Ammon's horn (tissue), 1 donor: Measurements from ENCODE around the gene IFT122.
"Not testable (repeated sequence)": the region's sequence is repeated elsewhere in the genome, so short reads cannot be mapped to it uniquely, and the experiment has no call there.

Experiments used
- DNase-seq: peaks from one replicate; pipeline ENCODE4 v3.0.0-alpha.2; 2016; ENCODE audit warnings: low spot score

Gene IFT122

GRCh38 chr3:129439817-129440617, at the start of gene IFT122, which contains the start of gene MBD4:
Gene IFT122, plus strand, starts transcription at chr3:129440224. Its CDS starts 107 bp downstream, at chr3:129440331.
Gene MBD4, minus strand, starts transcription at chr3:129439948. Its CDS starts 115 bp downstream, at chr3:129439833.
- peak; percentile 99 for DNase-seq

GRCh38 chr3:129391583-129391982, 48.4 kb upstream of the IFT122 start:
- not testable (repeated sequence) for DNase-seq

GRCh38 chr3:129392106-129392887, 47.7 kb upstream of the IFT122 start:
- DNase-seq, result not testable (repeated sequence)

GRCh38 chr3:129393271-129393670, 46.8 kb upstream of the IFT122 start:
- no peak for DNase-seq

GRCh38 chr3:129393760-129394564, 46.1 kb upstream of the IFT122 start:
- not testable (repeated sequence) for DNase-seq

- no peak for DNase-seq
Measured at GRCh38 chr3:129398803-129399144, 41.2 kb upstream of the IFT122 start.

- peak; percentile 96 for DNase-seq
Measured at GRCh38 chr3:129399145-129399894, 40.7 kb upstream of the IFT122 start.

- DNase-seq, result no peak
Measured at GRCh38 chr3:129399895-129400357, 40.1 kb upstream of the IFT122 start.

- no peak for DNase-seq
Measured at GRCh38 chr3:129402210-129402609, 37.8 kb upstream of the IFT122 start.

GRCh38 chr3:129402616-129403015, 37.4 kb upstream of the IFT122 start:
- no peak for DNase-seq

- no peak for DNase-seq
Measured at GRCh38 chr3:129403450-129403849, 36.6 kb upstream of the IFT122 start.

GRCh38 chr3:129404130-129404529, 35.9 kb upstream of the IFT122 start:
- DNase-seq, result no peak

GRCh38 chr3:129404610-129405009, 35.4 kb upstream of the IFT122 start:
- DNase-seq, result no peak

GRCh38 chr3:129409541-129409940, 30.5 kb upstream of the IFT122 start:
- DNase-seq, result no peak

- no peak for DNase-seq
Measured at GRCh38 chr3:129410971-129411370, 29.1 kb upstream of the IFT122 start.

- no peak for DNase-seq
Measured at GRCh38 chr3:129412542-129413198, 27.4 kb upstream of the IFT122 start.

- not testable (repeated sequence) for DNase-seq
Measured at GRCh38 chr3:129413238-129413637, 26.8 kb upstream of the IFT122 start.

GRCh38 chr3:129413687-129414506, 26.1 kb upstream of the IFT122 start:
- no peak for DNase-seq

- no peak for DNase-seq
Measured at GRCh38 chr3:129415378-129415777, 24.6 kb upstream of the IFT122 start.

GRCh38 chr3:129415830-129416229, 24.2 kb upstream of the IFT122 start:
- DNase-seq, result no peak
